ENCODE measurements around the gene PLEKHD1.

Gene PLEKHD1

GRCh38 chr14:69499436-69499835 lies 14.9 kb downstream of the PLEKHD1 start:
- no peak for DNase-seq (ENCODE audit: low read depth)
- no peak for TF ChIP-seq CTCF (conservative IDR thresholded peaks at IDR 0.05; ENCODE audit: low read depth, low read length)

GRCh38 chr14:69500096-69500495 lies 15.6 kb downstream of the PLEKHD1 start:
- no peak for DNase-seq (ENCODE audit: low read depth)
- no peak for TF ChIP-seq CTCF (conservative IDR thresholded peaks at IDR 0.05; ENCODE audit: low read depth, low read length)
- no peak overlapping the region for H3K4me3 ChIP-seq (ENCODE audit: low read depth, low read length)

More at GRCh38 chr14:69499436-69499835, 14.9 kb downstream of the PLEKHD1 start:
- H3K4me3 ChIP-seq (ENCODE audit: low read depth, low read length), result no peak overlapping the region

- no peak for DNase-seq (ENCODE audit: low read depth)
- TF ChIP-seq CTCF (conservative IDR thresholded peaks at IDR 0.05; ENCODE audit: low read depth, low read length), result no peak
- H3K4me3 ChIP-seq (ENCODE audit: low read depth, low read length), result no peak overlapping the region
Observed at GRCh38 chr14:69500736-69501135, 16.2 kb downstream of the PLEKHD1 start.

- TF ChIP-seq CTCF (conservative IDR thresholded peaks at IDR 0.05; ENCODE audit: low read depth, low read length), result no peak
- DNase-seq (ENCODE audit: low read depth), result peak; percentile 51
- H3K4me3 ChIP-seq (ENCODE audit: low read depth, low read length), result no peak overlapping the region
Observed at GRCh38 chr14:69501423-69501838, 16.9 kb downstream of the PLEKHD1 start.

GRCh38 chr14:69504775-69505174 lies 20.2 kb downstream of the PLEKHD1 start:
- no peak for DNase-seq (ENCODE audit: low read depth)
- TF ChIP-seq CTCF (conservative IDR thresholded peaks at IDR 0.05; ENCODE audit: low read depth, low read length), result no peak
- no peak overlapping the region for H3K4me3 ChIP-seq (ENCODE audit: low read depth, low read length)

DNA sequence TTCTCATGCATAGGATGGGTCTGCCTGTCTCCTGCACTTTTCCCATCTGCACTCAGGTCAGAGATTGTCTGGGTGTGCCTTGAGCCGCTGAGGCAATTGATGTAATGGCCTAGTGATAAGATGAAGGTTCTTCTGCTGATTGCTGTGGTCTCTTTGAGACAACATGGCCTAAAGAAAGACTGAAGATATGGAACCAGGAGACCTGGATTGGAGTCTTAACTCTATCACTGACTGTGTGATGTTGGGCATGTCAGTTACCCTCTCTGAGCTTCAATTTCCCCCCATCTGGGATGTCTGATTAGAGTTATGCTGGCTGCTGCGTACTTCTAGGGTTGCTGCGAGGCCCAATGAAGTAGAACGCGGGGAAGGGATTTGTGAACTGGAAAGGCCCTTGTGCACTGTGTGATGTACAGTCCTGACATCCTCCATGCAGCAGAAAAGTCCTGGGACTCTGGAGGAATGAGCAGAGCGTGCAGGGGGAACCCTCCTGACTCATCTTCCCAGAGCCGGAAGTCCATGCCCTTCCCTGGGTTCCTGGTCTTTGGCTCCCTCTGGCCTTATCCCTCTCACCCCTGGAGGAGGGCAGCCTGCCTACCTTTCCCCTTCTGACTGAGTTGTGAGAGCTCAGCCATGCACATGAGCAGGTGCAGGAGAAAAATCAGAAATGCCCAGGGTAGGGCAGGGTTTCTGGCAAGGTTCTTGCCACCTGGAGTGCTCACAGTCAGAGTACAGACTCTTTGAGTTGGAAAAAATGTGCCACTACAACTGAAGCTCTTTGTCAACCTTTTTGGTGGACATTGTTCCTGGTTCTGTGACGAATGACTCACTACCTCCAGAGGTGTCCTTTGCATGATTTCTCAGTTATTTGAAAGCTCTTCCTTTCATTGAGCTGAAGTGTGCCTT lies 21.1 kb downstream of the PLEKHD1 start:
- TF ChIP-seq CTCF (conservative IDR thresholded peaks at IDR 0.05; ENCODE audit: low read depth, low read length), result no peak
- DNase-seq (ENCODE audit: low read depth), result no peak
- H3K4me3 ChIP-seq (ENCODE audit: low read depth, low read length), result no peak overlapping the region

DNA sequence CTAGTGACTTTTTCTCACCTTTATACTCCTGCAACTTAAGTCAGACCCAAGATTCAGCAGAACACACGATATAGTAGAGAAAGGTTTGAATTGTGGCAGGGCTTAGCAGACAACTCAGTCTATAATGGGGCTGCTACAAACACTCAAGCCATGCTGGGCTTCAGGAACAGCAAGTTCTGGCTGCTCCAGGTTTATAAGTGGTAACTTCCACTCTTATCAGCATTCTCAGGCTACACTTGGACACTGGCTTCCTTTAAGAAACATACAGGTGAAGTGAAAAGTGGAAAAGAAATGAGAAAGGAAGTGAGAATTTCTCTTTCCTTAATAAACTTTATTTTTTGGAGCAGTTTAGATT lies 21.7 kb downstream of the PLEKHD1 start:
- no peak for TF ChIP-seq CTCF (conservative IDR thresholded peaks at IDR 0.05; ENCODE audit: low read depth, low read length)
- DNase-seq (ENCODE audit: low read depth), result no peak

More for the DNA sequence above, 21.7 kb downstream of the PLEKHD1 start:
- no peak overlapping the region for H3K4me3 ChIP-seq (ENCODE audit: low read depth, low read length)
